CD14-positive monocyte (primary cell): ENCODE data around the gene LRP1B. TPM values are rescaled to one million over a fixed set of nuclear protein-coding genes. Genes with fewer than 3 reads are reported as not detected.

Experiments
- DNase-seq, 3 donors: peaks; one replicate each; pipeline ENCODE4 v3.0.0-alpha.2; 2011 to 2022
- H2AFZ ChIP-seq: 2 replicates; pipeline ENCODE4 v1.6.0; 2012; ENCODE audit warnings: mild to moderate bottlenecking, low read depth, low read length, inconsistent platforms; ENCODE audit not compliant: insufficient read depth, poor library complexity, severe bottlenecking
- H3K27ac ChIP-seq, 2 donors: 1 replicate in 1 of 2; 2 replicates in 1 of 2; pipeline ENCODE4 v1.5.1; 2012 to 2013; ENCODE audit warnings: low read length in 2 of 2, control low read depth in 1 of 2, inconsistent platforms in 1 of 2, low read depth in 1 of 2, mild to moderate bottlenecking in 1 of 2
- H3K27me3 ChIP-seq, 2 donors: one replicate each; pipeline versions ENCODE4 v1.6.0 to v1.6.1; 2011 to 2013; ENCODE audit warnings: low read length in 2 of 2; ENCODE audit not compliant: control insufficient read depth in 2 of 2, insufficient read depth in 2 of 2
- H3K36me3 ChIP-seq, 2 donors: replicated peaks in 1 of 2; 1 replicate in 1 of 2; 2 replicates in 1 of 2; pipeline versions ENCODE4 v1.5.1 to v1.6.1; 2012 to 2013; ENCODE audit warnings: low read length in 2 of 2, control low read depth in 1 of 2, inconsistent platforms in 1 of 2, mild to moderate bottlenecking in 1 of 2; ENCODE audit not compliant: insufficient read depth in 2 of 2, control insufficient read depth in 1 of 2
- H3K4me1 ChIP-seq, 2 donors: 1 replicate in 1 of 2; 2 replicates in 1 of 2; pipeline versions ENCODE4 v1.5.1 to v1.6.1; 2012 to 2013; ENCODE audit warnings: low read length in 2 of 2, control low read depth in 1 of 2, inconsistent platforms in 1 of 2, mild to moderate bottlenecking in 1 of 2, moderate library complexity in 1 of 2; ENCODE audit not compliant: insufficient read depth in 2 of 2, control insufficient read depth in 1 of 2
- H3K4me2 ChIP-seq: replicated peaks from 2 replicates; pipeline ENCODE3; 2012; ENCODE audit warnings: low read length, moderate library complexity, mild to moderate bottlenecking; ENCODE audit not compliant: poor library complexity, severe bottlenecking; ENCODE audit errors: extremely low read depth
- H3K4me3 ChIP-seq, 3 experiments: fragments of 200-600 bp in 1 of 3; sonication (generic) in 1 of 3; replicated peaks in 1 of 3; 1 replicate in 2 of 3; 2 replicates in 1 of 3; pipeline ENCODE4 v1.5.1; 2011 to 2013; ENCODE audit warnings: low read length in 3 of 3, mild to moderate bottlenecking in 3 of 3, control low read depth in 2 of 3, low read depth in 2 of 3, inconsistent platforms in 1 of 3, moderate library complexity in 1 of 3
- H3K79me2 ChIP-seq: 2 replicates; pipeline ENCODE4 v1.6.0; 2012; ENCODE audit warnings: mild to moderate bottlenecking, control low read depth, inconsistent platforms, low read length, moderate library complexity; ENCODE audit not compliant: insufficient read depth
- H3K9ac ChIP-seq: 2 replicates; pipeline ENCODE4 v1.6.0; 2017; ENCODE audit warnings: low read length, mild to moderate bottlenecking; ENCODE audit not compliant: insufficient read depth, poor library complexity, severe bottlenecking
- H3K9me3 ChIP-seq, 2 donors: replicated peaks in 1 of 2; 1 replicate in 1 of 2; 2 replicates in 1 of 2; pipeline versions ENCODE4 v1.5.1 to v1.6.1; 2012 to 2013; ENCODE audit warnings: low read length in 2 of 2, control low read depth in 1 of 2; ENCODE audit not compliant: control insufficient read depth in 1 of 2, insufficient read depth in 1 of 2
- H4K20me1 ChIP-seq: 2 replicates; pipeline ENCODE4 v1.6.0; 2012; ENCODE audit warnings: mild to moderate bottlenecking, low read length, control low read depth, moderate library complexity; ENCODE audit not compliant: insufficient read depth
- H3K27ac Mint-ChIP-seq, 7 donors: one replicate each; pipeline ENCODE4 v1.8.0; 2020; ENCODE audit warnings: mild to moderate bottlenecking in 7 of 7, mixed read lengths in 7 of 7, moderate library complexity in 6 of 7, inconsistent platforms in 2 of 7
- H3K27me3 Mint-ChIP-seq, 3 donors: one replicate each; pipeline ENCODE4 v1.8.0; 2021 to 2022; ENCODE audit warnings: low read depth in 3 of 3, mild to moderate bottlenecking in 3 of 3, mixed read lengths in 3 of 3, moderate library complexity in 3 of 3, inconsistent platforms in 1 of 3
- H3K36me3 Mint-ChIP-seq, 2 donors: one replicate each; pipeline ENCODE4 v1.8.0; 2020; ENCODE audit warnings: mixed read lengths in 2 of 2, inconsistent platforms in 1 of 2, mild to moderate bottlenecking in 1 of 2
- H3K4me1 Mint-ChIP-seq: one replicate; pipeline ENCODE4 v1.8.0; 2020; ENCODE audit warnings: mild to moderate bottlenecking, mixed read lengths
- H3K4me3 Mint-ChIP-seq, 2 donors: one replicate each; pipeline ENCODE4 v1.8.0; 2020; ENCODE audit warnings: mild to moderate bottlenecking in 2 of 2, mixed read lengths in 2 of 2, moderate library complexity in 1 of 2
- H3K9me3 Mint-ChIP-seq, 7 donors: one replicate each; pipeline ENCODE4 v1.8.0; 2020 to 2022; ENCODE audit warnings: mixed read lengths in 7 of 7, mild to moderate bottlenecking in 6 of 7, moderate library complexity in 6 of 7, inconsistent platforms in 2 of 7
- WGBS: methylation state at CpG from one replicate; pipeline ENCODE4 v1.1.5; 2013; ENCODE audit warnings: missing lambda C conversion rate; ENCODE audit not compliant: insufficient coverage; 5-methylcytosine and 5-hydroxymethylcytosine counted together
- intact Hi-C, 2 donors: fragments of 100-400 bp; cut with micrococcal nuclease; formaldehyde crosslinking; loops; one replicate each; pipeline versions ENCODE4 v1.15.0 to v1.15.1; 2023
- polyA plus RNA-seq, 3 donors: library from polyadenylated mRNA; depleted of rRNA in 1 of 3; unstranded in 2 of 3; stranded (reverse) in 1 of 3; fragments of 300-500 nt in 2 of 3; fragments of >200 nt in 1 of 3; fragmentation: Illumina TruSeq in 2 of 3; gene quantifications; 1 replicate in 2 of 3; 2 replicates in 1 of 3; pipeline ENCODE4 v1.2.3, GENCODE V29; 2012 to 2021
- TF ChIP-seq, protein P1 (sequence below): fragments of 200-600 bp; IDR thresholded peaks from one replicate; pipeline ENCODE4 v1.8.0; 2022; ENCODE audit warnings: antibody characterized with exemption, mild to moderate bottlenecking

Gene LRP1B
- polyA plus RNA-seq, 3 donors: not detected

DNA sequence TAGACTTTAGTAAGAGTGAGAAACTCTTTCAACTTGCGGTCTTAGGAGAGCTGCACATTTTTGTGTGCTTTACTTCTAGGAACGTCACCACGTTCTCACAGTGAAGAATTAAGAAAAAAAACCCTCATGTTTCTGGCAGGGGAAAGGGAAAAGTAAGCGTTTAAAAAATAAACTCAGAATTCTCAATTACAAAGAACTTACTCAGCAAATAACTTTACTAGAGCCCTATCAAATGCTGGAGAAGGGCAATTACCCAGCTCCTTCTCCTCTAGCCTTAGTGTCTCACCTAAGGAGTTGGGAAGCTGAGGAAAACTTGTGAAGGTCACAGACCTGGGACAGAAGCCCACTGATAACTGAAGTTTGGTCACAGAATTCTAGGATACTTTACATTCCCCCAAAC is 1500.3 kb downstream of the LRP1B start:
- no peaks in the 10 kb centered on the region for H3K36me3 ChIP-seq
- H3K9me3 Mint-ChIP-seq: peaks cover 0 to 10% (median 6%) of the 10 kb centered on the region in 7 donors
- no peaks in the 10 kb centered on the region for H3K27me3 ChIP-seq
- H3K4me1 ChIP-seq: no peaks in the 10 kb centered on the region
- H4K20me1 ChIP-seq: no peaks in the 10 kb centered on the region
- H3K27ac ChIP-seq: no peak overlapping the region
- 100% methylated on average over 1 of the region's 4 CpGs for WGBS
- H3K36me3 Mint-ChIP-seq: no peaks in the 10 kb centered on the region
- H3K79me2 ChIP-seq: no peaks in the 10 kb centered on the region
- no peak for DNase-seq
- no peak overlapping the region for H2AFZ ChIP-seq
- H3K27ac Mint-ChIP-seq: no peak overlapping the region
- H3K4me1 Mint-ChIP-seq: no peaks in the 10 kb centered on the region
- TF ChIP-seq, protein P1, sequence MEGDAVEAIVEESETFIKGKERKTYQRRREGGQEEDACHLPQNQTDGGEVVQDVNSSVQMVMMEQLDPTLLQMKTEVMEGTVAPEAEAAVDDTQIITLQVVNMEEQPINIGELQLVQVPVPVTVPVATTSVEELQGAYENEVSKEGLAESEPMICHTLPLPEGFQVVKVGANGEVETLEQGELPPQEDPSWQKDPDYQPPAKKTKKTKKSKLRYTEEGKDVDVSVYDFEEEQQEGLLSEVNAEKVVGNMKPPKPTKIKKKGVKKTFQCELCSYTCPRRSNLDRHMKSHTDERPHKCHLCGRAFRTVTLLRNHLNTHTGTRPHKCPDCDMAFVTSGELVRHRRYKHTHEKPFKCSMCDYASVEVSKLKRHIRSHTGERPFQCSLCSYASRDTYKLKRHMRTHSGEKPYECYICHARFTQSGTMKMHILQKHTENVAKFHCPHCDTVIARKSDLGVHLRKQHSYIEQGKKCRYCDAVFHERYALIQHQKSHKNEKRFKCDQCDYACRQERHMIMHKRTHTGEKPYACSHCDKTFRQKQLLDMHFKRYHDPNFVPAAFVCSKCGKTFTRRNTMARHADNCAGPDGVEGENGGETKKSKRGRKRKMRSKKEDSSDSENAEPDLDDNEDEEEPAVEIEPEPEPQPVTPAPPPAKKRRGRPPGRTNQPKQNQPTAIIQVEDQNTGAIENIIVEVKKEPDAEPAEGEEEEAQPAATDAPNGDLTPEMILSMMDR: no peak
- peaks cover 4 to 5% of the 10 kb centered on the region in 2 donors for H3K9me3 ChIP-seq
- no peak overlapping the region for H3K4me3 Mint-ChIP-seq
- intact Hi-C loops: no loop called here
- no peak overlapping the region for H3K4me3 ChIP-seq
- no peak overlapping the region for H3K9ac ChIP-seq
- no peak overlapping the region for H3K4me2 ChIP-seq
- no peaks in the 10 kb centered on the region for H3K27me3 Mint-ChIP-seq

GRCh38 chr2:140627885-140628284 is 1502.9 kb downstream of the LRP1B start:
- Mint-ChIP-seq H3K27ac (peak overlapping the region in 1 of 7 donors; percentile 62), H3K9me3 (peaks cover 0 to 8% (median 6%) of the 10 kb centered on the region in 7 donors), H3K36me3 (no peaks in the 10 kb centered on the region), H3K4me3 (no peak overlapping the region), H3K4me1 (no peaks in the 10 kb centered on the region), H3K27me3 (peaks cover 0 to 2% (median 0%) of the 10 kb centered on the region in 3 donors)
- H3K36me3 ChIP-seq: no peaks in the 10 kb centered on the region
- H3K4me2 ChIP-seq: no peak overlapping the region
- intact Hi-C loops: no loop called here
- no peaks in the 10 kb centered on the region for H4K20me1 ChIP-seq
- H3K79me2 ChIP-seq: no peaks in the 10 kb centered on the region
- H3K4me3 ChIP-seq: no peak overlapping the region
- TF ChIP-seq, protein P1: no peak
- 96% methylated on average over 3 of the region's 4 CpGs for WGBS
- DNase-seq: no peak
- no peak overlapping the region for H2AFZ ChIP-seq
- H3K4me1 ChIP-seq: no peaks in the 10 kb centered on the region
- H3K9ac ChIP-seq: no peak overlapping the region
- no peaks in the 10 kb centered on the region for H3K27me3 ChIP-seq
- no peak overlapping the region for H3K27ac ChIP-seq
- H3K9me3 ChIP-seq: peaks cover 4 to 5% of the 10 kb centered on the region in 2 donors
